ENCODE measurements around the gene ROBO4. TPM values are rescaled to one million over a fixed set of nuclear protein-coding genes. Genes with fewer than 3 reads are reported as not detected.
A peak's percentile ranks its signal among the peaks of the same experiment; 100 is the strongest.

ROBO4 gene
- total and polyA plus RNA-seq, 10 donors, result 6.7 to 246 (median 144) TPM

DNA sequence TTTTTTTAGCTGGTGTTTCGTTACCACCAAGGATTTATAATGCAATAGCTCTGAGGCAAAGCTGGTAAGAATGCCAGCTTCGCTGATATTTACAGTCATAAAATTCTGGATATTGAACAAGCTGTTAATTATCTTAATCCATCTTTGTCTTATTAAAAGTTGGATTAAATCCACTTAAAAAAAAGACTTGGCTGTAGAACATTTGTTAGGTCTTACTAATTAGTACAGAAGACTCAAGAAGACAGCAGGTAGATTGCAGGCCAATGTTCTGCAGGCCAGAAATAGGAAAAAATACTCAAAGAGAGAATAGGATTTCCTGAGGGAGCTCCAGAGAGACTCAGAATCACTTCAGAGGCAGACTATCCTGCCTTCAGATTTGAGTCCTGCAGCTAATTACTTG is 7.5 kb downstream of the ROBO4 start:
- H3K9me3 ChIP-seq, result no peaks in the 10 kb centered on the region

DNA sequence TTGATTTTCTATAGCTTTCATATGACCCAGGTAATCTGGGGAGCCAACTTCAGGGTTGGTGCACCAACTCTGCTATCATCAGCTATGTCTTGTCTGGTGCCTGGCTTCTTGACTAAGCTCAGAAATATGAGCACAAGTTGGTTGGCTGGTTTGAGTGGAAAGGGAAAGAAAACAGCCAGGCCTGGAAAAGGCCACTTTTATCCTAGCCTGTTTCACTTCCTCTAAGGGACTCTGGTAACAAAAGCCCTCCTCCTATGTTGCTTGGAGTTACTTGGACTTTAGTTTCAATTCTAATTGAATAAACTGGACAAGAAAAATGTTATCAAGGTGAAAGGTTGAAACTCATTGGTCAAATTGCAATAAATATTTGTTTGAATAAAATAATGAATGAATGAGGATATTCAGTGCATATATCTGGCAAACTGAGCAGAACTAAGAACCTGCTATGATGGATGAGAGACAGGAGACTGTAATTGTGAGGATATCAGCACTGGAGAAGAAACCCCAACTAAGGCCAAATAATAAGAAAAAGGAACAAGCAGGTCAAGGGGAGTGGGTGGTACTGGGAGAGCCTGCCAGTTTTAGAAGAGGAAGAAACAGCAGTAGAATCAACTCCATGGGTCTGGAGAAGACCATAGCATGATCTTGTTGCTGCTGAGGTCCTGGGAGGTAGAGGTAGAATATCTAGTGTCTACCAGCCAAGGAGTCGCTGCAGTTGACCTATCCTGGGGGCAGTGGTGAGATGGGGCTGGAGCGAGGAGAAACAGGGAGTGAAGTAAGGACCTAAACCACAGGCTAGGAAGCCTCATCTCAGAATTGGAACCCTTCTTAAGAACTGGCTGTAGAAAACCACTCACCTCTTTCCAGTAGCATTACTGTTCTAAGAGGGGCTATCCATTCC is 8.2 kb downstream of the ROBO4 start:
- H3K27me3 ChIP-seq (replicated peaks in 1 of 7), result peaks cover 0 to 4% (median 0%) of the 10 kb centered on the region in 7 donors
- WGBS, 5 donors, result 76 to 90% (median 88%) methylated on average over 2 of the region's 2 CpGs
- H3K27ac ChIP-seq, result peak overlapping the region in 5 of 8 donors; percentile 11 to 42 (median 32)
- no peak overlapping the region for H3K4me3 ChIP-seq
- TF ChIP-seq POLR2A (IDR thresholded peaks at IDR 0.05), result no peak
- peak in 1 of 3 donors; percentile 26 for TF ChIP-seq POLR2AphosphoS5 (IDR thresholded peaks at IDR 0.05)
- TF ChIP-seq, protein P1, sequence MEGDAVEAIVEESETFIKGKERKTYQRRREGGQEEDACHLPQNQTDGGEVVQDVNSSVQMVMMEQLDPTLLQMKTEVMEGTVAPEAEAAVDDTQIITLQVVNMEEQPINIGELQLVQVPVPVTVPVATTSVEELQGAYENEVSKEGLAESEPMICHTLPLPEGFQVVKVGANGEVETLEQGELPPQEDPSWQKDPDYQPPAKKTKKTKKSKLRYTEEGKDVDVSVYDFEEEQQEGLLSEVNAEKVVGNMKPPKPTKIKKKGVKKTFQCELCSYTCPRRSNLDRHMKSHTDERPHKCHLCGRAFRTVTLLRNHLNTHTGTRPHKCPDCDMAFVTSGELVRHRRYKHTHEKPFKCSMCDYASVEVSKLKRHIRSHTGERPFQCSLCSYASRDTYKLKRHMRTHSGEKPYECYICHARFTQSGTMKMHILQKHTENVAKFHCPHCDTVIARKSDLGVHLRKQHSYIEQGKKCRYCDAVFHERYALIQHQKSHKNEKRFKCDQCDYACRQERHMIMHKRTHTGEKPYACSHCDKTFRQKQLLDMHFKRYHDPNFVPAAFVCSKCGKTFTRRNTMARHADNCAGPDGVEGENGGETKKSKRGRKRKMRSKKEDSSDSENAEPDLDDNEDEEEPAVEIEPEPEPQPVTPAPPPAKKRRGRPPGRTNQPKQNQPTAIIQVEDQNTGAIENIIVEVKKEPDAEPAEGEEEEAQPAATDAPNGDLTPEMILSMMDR (IDR thresholded peaks at IDR 0.05 in 8 of 11, conservative IDR thresholded peaks at IDR 0.05 in 3 of 11), result no peak
- no peaks in the 10 kb centered on the region for H3K9me3 ChIP-seq
- intact Hi-C loops (cut with DNase I; ENCODE audit: low total_unique reads), result no loop called here
- DNase-seq, result no peak
- H3K4me1 ChIP-seq, result peaks cover 4 to 99% (median 59%) of the 10 kb centered on the region in 6 donors
- peaks cover 0 to 49% (median 0%) of the 10 kb centered on the region in 6 donors for H3K36me3 ChIP-seq

More for the DNA sequence above, 7.5 kb downstream of the ROBO4 start:
- H3K27ac ChIP-seq, result peak overlapping the region in 2 of 8 donors; percentile 22 to 32
- no peak for DNase-seq
- H3K4me3 ChIP-seq, result no peak overlapping the region
- H3K27me3 ChIP-seq (replicated peaks in 1 of 7), result peaks cover 0 to 4% (median 0%) of the 10 kb centered on the region in 7 donors
- intact Hi-C loops (cut with DNase I; ENCODE audit: low total_unique reads), result no loop called here
- 80 to 94% (median 88%) methylated on average over 2 of the region's 2 CpGs for WGBS, 5 donors
- peaks cover 4 to 100% (median 57%) of the 10 kb centered on the region in 6 donors for H3K4me1 ChIP-seq
- TF ChIP-seq POLR2A (IDR thresholded peaks at IDR 0.05) (no peak), POLR2AphosphoS5 (IDR thresholded peaks at IDR 0.05) (no peak)
- TF ChIP-seq, protein P1 (IDR thresholded peaks at IDR 0.05 in 8 of 11, conservative IDR thresholded peaks at IDR 0.05 in 3 of 11), result no peak
- peaks cover 0 to 56% (median 0%) of the 10 kb centered on the region in 6 donors for H3K36me3 ChIP-seq

DNA sequence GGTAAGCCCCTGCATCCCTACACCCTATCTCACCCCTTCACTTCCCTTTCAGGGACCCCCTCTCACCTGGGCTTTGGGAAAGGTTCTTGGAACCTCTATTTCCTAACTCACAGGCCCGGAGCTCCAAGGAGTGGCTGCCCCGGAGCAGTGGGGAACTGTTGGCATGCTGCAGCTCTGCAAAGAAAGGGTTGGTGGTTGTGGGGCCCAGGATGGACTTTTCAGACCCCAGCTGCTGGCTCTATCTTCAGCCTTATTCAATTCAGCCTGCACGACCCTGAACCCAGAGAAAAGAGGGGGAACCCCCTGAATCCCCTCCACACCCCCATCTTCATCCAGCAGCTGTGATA is 10.0 kb downstream of the ROBO4 start:
- intact Hi-C loops (cut with DNase I; ENCODE audit: low total_unique reads), result no loop called here
- Histone ChIP-seq H3K27ac (peak overlapping the region in 5 of 8 donors; percentile 11 to 79 (median 33)), H3K36me3 (peaks cover 0 to 45% (median 0%) of the 10 kb centered on the region in 6 donors), H3K4me1 (peaks cover 8 to 98% (median 60%) of the 10 kb centered on the region in 6 donors), H3K4me3 (no peak overlapping the region), H3K27me3 (replicated peaks in 1 of 7) (no peaks in the 10 kb centered on the region), H3K9me3 (no peaks in the 10 kb centered on the region)
- 63 to 85% (median 80%) methylated on average over 2 to 3 of the region's 3 CpGs for WGBS, 5 donors
- no peak for DNase-seq
- TF ChIP-seq, protein P1 (IDR thresholded peaks at IDR 0.05 in 8 of 11, conservative IDR thresholded peaks at IDR 0.05 in 3 of 11), result no peak
- TF ChIP-seq POLR2AphosphoS5 (IDR thresholded peaks at IDR 0.05) (peak in 1 of 3 donors; percentile 20), POLR2A (IDR thresholded peaks at IDR 0.05) (no peak)

Data from spleen (tissue), 11 donors.